A549 (cell line): ENCODE measurements around the gene CD180. TPM values are rescaled to one million over a fixed set of nuclear protein-coding genes. Genes with fewer than 3 reads are reported as not detected.

Experiments
- ATAC-seq, 2 experiments: fragments of 200-7000 bp in 1 of 2; fragments of >200 bp in 1 of 2; cut with Nextera tagmentation in 1 of 2; cut with Tn5 transposase in 1 of 2; 3 replicates each; pipeline versions ENCODE4 v1.8.0 to v1.9.1; 2018 to 2020; ENCODE audit warnings: mild to moderate bottlenecking in 1 of 2, moderate library complexity in 1 of 2
- CTCF ChIA-PET: fragments of 300-600 bp; sonication (Branson Sonifier 250); formaldehyde crosslinking; extraction: SDS; loops from one replicate; lab custom pipeline; 2021; ENCODE audit warnings: antibody characterized with exemption, inconsistent platforms; lab: Yijun Ruan, JAX
- POLR2A ChIA-PET: fragments of 350-600 bp; formaldehyde crosslinking; extraction: SDS; loops from one replicate; lab custom pipeline; 2021; ENCODE audit warnings: antibody characterized with exemption, inconsistent platforms; lab: Yijun Ruan, JAX
- DNase-seq, 2 experiments: peaks; one replicate each; pipeline versions ENCODE4 v3.0.0 to v3.0.0-alpha.2; 2011 to 2016; ENCODE audit warnings: low read depth in 1 of 2, low spot score in 1 of 2
- FAIRE-seq: peaks from 2 replicates; lab custom pipeline; 2011; peaks lifted over from hg19 to GRCh38; lab: Jason Lieb, UNC
- H3K27ac ChIP-seq, 2 experiments: fragments of >200 bp; sonication (Bioruptor Twin); formaldehyde crosslinking; 3 replicates each; pipeline ENCODE4 v1.5.1; 2016 to 2017
- H3K4me1 ChIP-seq: fragments of >200 bp; sonication (Bioruptor Twin); formaldehyde crosslinking; 3 replicates; pipeline ENCODE4 v1.6.1; 2016
- H3K4me2 ChIP-seq: fragments of >200 bp; sonication (Bioruptor Twin); formaldehyde crosslinking; 3 replicates; pipeline ENCODE4 v1.6.1; 2016
- H3K4me3 ChIP-seq: fragments of >200 bp; sonication (Bioruptor Twin); formaldehyde crosslinking; 3 replicates; pipeline ENCODE4 v1.5.1; 2016
- H3K9me3 ChIP-seq: fragments of >200 bp; sonication (Bioruptor Twin); formaldehyde crosslinking; 3 replicates; pipeline ENCODE4 v1.6.1; 2016
- BHLHE40 ChIP-seq: IDR thresholded peaks from 2 replicates; pipeline ENCODE4 v1.6.1; 2012; ENCODE audit warnings: low read depth, low read length, inconsistent platforms
- CBX2 ChIP-seq: fragments of 200-600 bp; sonication (generic); IDR thresholded peaks from 2 replicates; pipeline ENCODE4 v1.6.1; 2016; ENCODE audit warnings: low read depth, mild to moderate bottlenecking, borderline replicate concordance
- EP300 ChIP-seq, 2 experiments: fragments of >200 bp; sonication (Bioruptor Twin); formaldehyde crosslinking; IDR thresholded peaks; 2 replicates in 1 of 2; 3 replicates in 1 of 2; pipeline ENCODE4 v1.6.1; 2016 to 2017
- ESRRA ChIP-seq: fragments of 150-350 bp; IDR thresholded peaks from 2 replicates; pipeline ENCODE4 v1.6.1; 2014; ENCODE audit warnings: mild to moderate bottlenecking, low read length, borderline replicate concordance
- FOSB ChIP-seq: fragments of 250-450 bp; sonication (Bioruptor Pico); IDR thresholded peaks from 2 replicates; pipeline ENCODE4 v1.5.0; 2020; ENCODE audit warnings: mild to moderate bottlenecking, moderate library complexity
- FOXS1 ChIP-seq: fragments of 250-450 bp; sonication (Bioruptor Pico); IDR thresholded peaks from 2 replicates; pipeline ENCODE4 v1.5.0; 2020; ENCODE audit warnings: mild to moderate bottlenecking, moderate library complexity
- HES2 ChIP-seq: fragments of >200 bp; sonication (Bioruptor Twin); formaldehyde crosslinking; IDR thresholded peaks from 2 replicates; pipeline ENCODE4 v1.6.1; 2016
- HEYL ChIP-seq: fragments of 250-450 bp; sonication (Bioruptor Pico); IDR thresholded peaks from 2 replicates; pipeline ENCODE4 v1.8.0; 2021; ENCODE audit warnings: mild to moderate bottlenecking, moderate library complexity
- HOXA7 ChIP-seq: fragments of 250-450 bp; sonication (Bioruptor Pico); IDR thresholded peaks from 2 replicates; pipeline ENCODE4 v1.5.0; 2020; ENCODE audit warnings: mild to moderate bottlenecking, moderate library complexity
- HOXB13 ChIP-seq: fragments of 250-450 bp; sonication (Bioruptor Pico); IDR thresholded peaks from 2 replicates; pipeline ENCODE4 v1.5.0; 2020; ENCODE audit warnings: low read depth, mild to moderate bottlenecking, moderate library complexity
- HOXB5 ChIP-seq: fragments of 250-450 bp; sonication (Bioruptor Pico); IDR thresholded peaks from 2 replicates; pipeline ENCODE4 v1.5.0; 2020; ENCODE audit warnings: mild to moderate bottlenecking, moderate library complexity
- JUN ChIP-seq, 2 experiments: fragments of >200 bp; sonication (Bioruptor Twin); formaldehyde crosslinking; IDR thresholded peaks; 2 replicates in 1 of 2; 3 replicates in 1 of 2; pipeline ENCODE4 v1.6.1; 2016 to 2017
- JUNB ChIP-seq: fragments of >200 bp; sonication (Bioruptor Twin); formaldehyde crosslinking; IDR thresholded peaks from 2 replicates; pipeline ENCODE4 v1.6.1; 2016
- KDM1A ChIP-seq: fragments of 200-600 bp; sonication (generic); IDR thresholded peaks from 2 replicates; pipeline ENCODE4 v1.6.1; 2016; ENCODE audit warnings: low read depth, mild to moderate bottlenecking
- MAFK ChIP-seq: fragments of 450-650 bp; IDR thresholded peaks from 2 replicates; pipeline ENCODE4 v1.6.1; 2014; ENCODE audit not compliant: partially characterized antibody
- MYC ChIP-seq: IDR thresholded peaks from 2 replicates; pipeline ENCODE4 v1.6.1; 2012; ENCODE audit warnings: mild to moderate bottlenecking, inconsistent platforms, low read length, improper control_type of control experiment, borderline replicate concordance
- NFE2L2 ChIP-seq: fragments of 150-350 bp; conservative IDR thresholded peaks from 2 replicates; pipeline ENCODE4 v1.6.1; 2014; ENCODE audit warnings: low read length
- NPAS2 ChIP-seq: fragments of 250-450 bp; sonication (Bioruptor Pico); IDR thresholded peaks from 2 replicates; pipeline ENCODE4 v1.8.0; 2022; ENCODE audit warnings: mild to moderate bottlenecking, moderate library complexity, borderline replicate concordance
- PHF8 ChIP-seq: fragments of 200-600 bp; sonication (generic); IDR thresholded peaks from 2 replicates; pipeline ENCODE4 v1.6.1; 2016; ENCODE audit warnings: low read depth, mild to moderate bottlenecking, antibody characterized with exemption, moderate library complexity, borderline replicate concordance
- POLR2A ChIP-seq: IDR thresholded peaks from 2 replicates; pipeline ENCODE4 v1.6.1; 2012; ENCODE audit warnings: mild to moderate bottlenecking, low read length
- RAD21 ChIP-seq, 2 experiments: fragments of >200 bp in 1 of 2; sonication (Bioruptor Twin) in 1 of 2; formaldehyde crosslinking in 1 of 2; IDR thresholded peaks in 1 of 2; conservative IDR thresholded peaks in 1 of 2; 2 replicates in 1 of 2; 3 replicates in 1 of 2; pipeline ENCODE4 v1.6.1; 2012 to 2018; ENCODE audit warnings: inconsistent platforms in 1 of 2
- RFX5 ChIP-seq: fragments of 450-650 bp; IDR thresholded peaks from 2 replicates; pipeline ENCODE4 v1.7.1; 2014; ENCODE audit warnings: antibody characterized with exemption, mild to moderate bottlenecking, moderate library complexity
- TFCP2L1 ChIP-seq: fragments of 250-450 bp; sonication (Bioruptor Pico); IDR thresholded peaks from 2 replicates; pipeline ENCODE4 v1.5.0; 2021; ENCODE audit warnings: mild to moderate bottlenecking
- TP53 ChIP-seq: fragments of 250-450 bp; sonication (Bioruptor Pico); IDR thresholded peaks from 2 replicates; pipeline ENCODE4 v1.5.0; 2021; ENCODE audit warnings: mild to moderate bottlenecking, moderate library complexity
- ZC3H11A ChIP-seq: fragments of 450-650 bp; IDR thresholded peaks from 2 replicates; pipeline ENCODE4 v1.6.1; 2014; ENCODE audit warnings: antibody characterized with exemption, mild to moderate bottlenecking
- ZFP36 ChIP-seq: fragments of 450-650 bp; IDR thresholded peaks from 2 replicates; pipeline ENCODE4 v1.6.1; 2014; ENCODE audit warnings: borderline replicate concordance; ENCODE audit not compliant: partially characterized antibody
- WGBS: methylation state at CpG from one replicate; pipeline ENCODE4 v1.1.6; 2017; ENCODE audit errors: missing lambda C conversion rate; 5-methylcytosine and 5-hydroxymethylcytosine counted together
- polyA plus RNA-seq, 4 experiments: library from polyadenylated mRNA; depleted of rRNA in 3 of 4; stranded (reverse); fragments of >200 nt; fragmentation: RNase III in 1 of 4; extraction: RNeasy Plus Mini Kit Qiagen cat#74134 plus additional on column Dnase treatment in 1 of 4; gene quantifications; 2 replicates in 3 of 4; 3 replicates in 1 of 4; pipeline ENCODE4 v1.2.3, GENCODE V29; 2011 to 2017
- TF ChIP-seq, protein P1 (sequence below): fragments of 200-600 bp; sonication (generic); IDR thresholded peaks from 2 replicates; pipeline ENCODE4 v1.6.1; 2016; ENCODE audit warnings: antibody characterized with exemption, mild to moderate bottlenecking, moderate library complexity
- TF ChIP-seq, protein P2 (sequence below): IDR thresholded peaks from 2 replicates; pipeline ENCODE4 v1.6.1; 2012
- TF ChIP-seq, protein P3 (sequence below): fragments of 250-450 bp; sonication (Bioruptor Pico); IDR thresholded peaks from 2 replicates; pipeline ENCODE4 v1.5.0; 2021; ENCODE audit warnings: mild to moderate bottlenecking, moderate library complexity, borderline replicate concordance
- TF ChIP-seq, protein P4 (sequence below): fragments of 250-450 bp; sonication (Bioruptor Pico); IDR thresholded peaks from 2 replicates; pipeline ENCODE4 v1.5.0; 2020; ENCODE audit warnings: low read depth, mild to moderate bottlenecking, moderate library complexity
- TF ChIP-seq, protein P5 (sequence below): fragments of >200 bp; sonication (Bioruptor Twin); formaldehyde crosslinking; IDR thresholded peaks from 3 replicates; pipeline ENCODE4 v1.6.1; 2016

Gene CD180
- polyA plus RNA-seq, 2 of the 4 experiments (the other 2 are of a cell fraction), result not detected

- no peak for TF ChIP-seq ESRRA
- TF ChIP-seq, protein P1, sequence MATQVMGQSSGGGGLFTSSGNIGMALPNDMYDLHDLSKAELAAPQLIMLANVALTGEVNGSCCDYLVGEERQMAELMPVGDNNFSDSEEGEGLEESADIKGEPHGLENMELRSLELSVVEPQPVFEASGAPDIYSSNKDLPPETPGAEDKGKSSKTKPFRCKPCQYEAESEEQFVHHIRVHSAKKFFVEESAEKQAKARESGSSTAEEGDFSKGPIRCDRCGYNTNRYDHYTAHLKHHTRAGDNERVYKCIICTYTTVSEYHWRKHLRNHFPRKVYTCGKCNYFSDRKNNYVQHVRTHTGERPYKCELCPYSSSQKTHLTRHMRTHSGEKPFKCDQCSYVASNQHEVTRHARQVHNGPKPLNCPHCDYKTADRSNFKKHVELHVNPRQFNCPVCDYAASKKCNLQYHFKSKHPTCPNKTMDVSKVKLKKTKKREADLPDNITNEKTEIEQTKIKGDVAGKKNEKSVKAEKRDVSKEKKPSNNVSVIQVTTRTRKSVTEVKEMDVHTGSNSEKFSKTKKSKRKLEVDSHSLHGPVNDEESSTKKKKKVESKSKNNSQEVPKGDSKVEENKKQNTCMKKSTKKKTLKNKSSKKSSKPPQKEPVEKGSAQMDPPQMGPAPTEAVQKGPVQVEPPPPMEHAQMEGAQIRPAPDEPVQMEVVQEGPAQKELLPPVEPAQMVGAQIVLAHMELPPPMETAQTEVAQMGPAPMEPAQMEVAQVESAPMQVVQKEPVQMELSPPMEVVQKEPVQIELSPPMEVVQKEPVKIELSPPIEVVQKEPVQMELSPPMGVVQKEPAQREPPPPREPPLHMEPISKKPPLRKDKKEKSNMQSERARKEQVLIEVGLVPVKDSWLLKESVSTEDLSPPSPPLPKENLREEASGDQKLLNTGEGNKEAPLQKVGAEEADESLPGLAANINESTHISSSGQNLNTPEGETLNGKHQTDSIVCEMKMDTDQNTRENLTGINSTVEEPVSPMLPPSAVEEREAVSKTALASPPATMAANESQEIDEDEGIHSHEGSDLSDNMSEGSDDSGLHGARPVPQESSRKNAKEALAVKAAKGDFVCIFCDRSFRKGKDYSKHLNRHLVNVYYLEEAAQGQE, result no peak
- TF ChIP-seq KDM1A, result no peak
- TF ChIP-seq, protein P2, sequence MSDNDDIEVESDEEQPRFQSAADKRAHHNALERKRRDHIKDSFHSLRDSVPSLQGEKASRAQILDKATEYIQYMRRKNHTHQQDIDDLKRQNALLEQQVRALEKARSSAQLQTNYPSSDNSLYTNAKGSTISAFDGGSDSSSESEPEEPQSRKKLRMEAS, result no peak
- TF ChIP-seq HEYL (CRISPR knock-in tag), result no peak
- TF ChIP-seq JUN (IDR thresholded peaks at IDR 0.05), result no peak
- TF ChIP-seq EP300 (IDR thresholded peaks at IDR 0.05), result no peak
- no peak for TF ChIP-seq NPAS2
- TF ChIP-seq HES2, result no peak
- no peak for TF ChIP-seq TFCP2L1
- no peak for TF ChIP-seq POLR2A
- no peak for TF ChIP-seq MAFK
- TF ChIP-seq PHF8, result no peak
- TF ChIP-seq, protein P3, sequence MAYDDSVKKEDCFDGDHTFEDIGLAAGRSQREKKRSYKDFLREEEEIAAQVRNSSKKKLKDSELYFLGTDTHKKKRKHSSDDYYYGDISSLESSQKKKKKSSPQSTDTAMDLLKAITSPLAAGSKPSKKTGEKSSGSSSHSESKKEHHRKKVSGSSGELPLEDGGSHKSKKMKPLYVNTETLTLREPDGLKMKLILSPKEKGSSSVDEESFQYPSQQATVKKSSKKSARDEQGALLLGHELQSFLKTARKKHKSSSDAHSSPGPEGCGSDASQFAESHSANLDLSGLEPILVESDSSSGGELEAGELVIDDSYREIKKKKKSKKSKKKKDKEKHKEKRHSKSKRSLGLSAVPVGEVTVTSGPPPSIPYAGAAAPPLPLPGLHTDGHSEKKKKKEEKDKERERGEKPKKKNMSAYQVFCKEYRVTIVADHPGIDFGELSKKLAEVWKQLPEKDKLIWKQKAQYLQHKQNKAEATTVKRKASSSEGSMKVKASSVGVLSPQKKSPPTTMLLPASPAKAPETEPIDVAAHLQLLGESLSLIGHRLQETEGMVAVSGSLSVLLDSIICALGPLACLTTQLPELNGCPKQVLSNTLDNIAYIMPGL (CRISPR knock-in tag), result no peak
- Histone ChIP-seq H3K27ac (no peak overlapping the region), H3K4me1 (no peaks in the 10 kb centered on the region), H3K4me3 (no peak overlapping the region), H3K9me3 (no peaks in the 10 kb centered on the region), H3K4me2 (no peak overlapping the region)
- ChIA-PET POLR2A (no interaction called here), CTCF (interaction anchor here (1.2 to 1.6 kb wide), 2 partner anchors 11 to 12 kb away, joined by 4 read pairs; no protein-coding TSS in a partner anchor)
- DNase-seq, result no peak
- 3% methylated on average over 1 of the region's 1 CpG for WGBS
- no peak for FAIRE-seq
- no peak for ATAC-seq
Measured at GRCh38 chr5:67178085-67178484, 18.5 kb downstream of the CD180 start.

GRCh38 chr5:67176936-67177335 is 19.7 kb downstream of the CD180 start:
- POLR2A ChIA-PET, result no interaction called here
- Histone ChIP-seq H3K4me3 (no peak overlapping the region), H3K9me3 (no peaks in the 10 kb centered on the region), H3K4me1 (no peaks in the 10 kb centered on the region), H3K27ac (no peak overlapping the region), H3K4me2 (no peak overlapping the region)
- no peak for DNase-seq
- peak; percentile 23 for FAIRE-seq
- no peak for TF ChIP-seq RFX5
- no peak for TF ChIP-seq ZFP36
- no peak for TF ChIP-seq CBX2
- TF ChIP-seq, protein P4, sequence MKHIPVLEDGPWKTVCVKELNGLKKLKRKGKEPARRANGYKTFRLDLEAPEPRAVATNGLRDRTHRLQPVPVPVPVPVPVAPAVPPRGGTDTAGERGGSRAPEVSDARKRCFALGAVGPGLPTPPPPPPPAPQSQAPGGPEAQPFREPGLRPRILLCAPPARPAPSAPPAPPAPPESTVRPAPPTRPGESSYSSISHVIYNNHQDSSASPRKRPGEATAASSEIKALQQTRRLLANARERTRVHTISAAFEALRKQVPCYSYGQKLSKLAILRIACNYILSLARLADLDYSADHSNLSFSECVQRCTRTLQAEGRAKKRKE (CRISPR knock-in tag), result no peak
- TF ChIP-seq RAD21 (conservative IDR thresholded peaks at IDR 0.05 in 1 of 2, IDR thresholded peaks at IDR 0.05 in 1 of 2), result no peak
- TF ChIP-seq HEYL (CRISPR knock-in tag), result no peak
- no peak for TF ChIP-seq NFE2L2
- TF ChIP-seq JUNB, result no peak
- TF ChIP-seq BHLHE40, result no peak
- TF ChIP-seq, protein P5, sequence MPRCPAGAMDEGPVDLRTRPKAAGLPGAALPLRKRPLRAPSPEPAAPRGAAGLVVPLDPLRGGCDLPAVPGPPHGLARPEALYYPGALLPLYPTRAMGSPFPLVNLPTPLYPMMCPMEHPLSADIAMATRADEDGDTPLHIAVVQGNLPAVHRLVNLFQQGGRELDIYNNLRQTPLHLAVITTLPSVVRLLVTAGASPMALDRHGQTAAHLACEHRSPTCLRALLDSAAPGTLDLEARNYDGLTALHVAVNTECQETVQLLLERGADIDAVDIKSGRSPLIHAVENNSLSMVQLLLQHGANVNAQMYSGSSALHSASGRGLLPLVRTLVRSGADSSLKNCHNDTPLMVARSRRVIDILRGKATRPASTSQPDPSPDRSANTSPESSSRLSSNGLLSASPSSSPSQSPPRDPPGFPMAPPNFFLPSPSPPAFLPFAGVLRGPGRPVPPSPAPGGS, result no peak
- no peak for TF ChIP-seq FOSB (CRISPR knock-in tag)
- no peak for TF ChIP-seq TFCP2L1
- no peak for TF ChIP-seq HOXA7 (CRISPR knock-in tag)
- no peak for TF ChIP-seq HOXB13 (CRISPR knock-in tag)
- no peak for TF ChIP-seq FOXS1 (CRISPR knock-in tag)
- no peak for TF ChIP-seq ZC3H11A
- no peak for TF ChIP-seq MYC
- no peak for TF ChIP-seq TP53 (CRISPR knock-in tag)
- no peak for TF ChIP-seq HOXB5
- CTCF ChIA-PET, result interaction anchor here (1.0 to 2.8 kb wide), 5 partner anchors 10 to 32 kb away, joined by 3 to 16 read pairs (median 4); no protein-coding TSS in a partner anchor
- ATAC-seq, result no peak
